B cell (primary cell): ENCODE results near the gene GDA. TPM values are rescaled to one million over a fixed set of nuclear protein-coding genes. Genes with fewer than 3 reads are reported as not detected.

Source experiments
- ATAC-seq: fragments of 200-7000 bp; cut with Tn5 transposase; one replicate; pipeline ENCODE4 v1.10.0; 2021; ENCODE audit warnings: low read depth, mild to moderate bottlenecking, moderate number of reproducible peaks, moderate library complexity
- CTCF ChIA-PET: fragments of 350-600 bp; sonication (Branson Sonifier 250); formaldehyde crosslinking; loops from one replicate; lab custom pipeline; 2021; ENCODE audit warnings: antibody characterized with exemption, inconsistent platforms; lab: Charles Lee
- POLR2A ChIA-PET: fragments of 350-600 bp; sonication (Branson Sonifier 250); formaldehyde crosslinking; loops from one replicate; lab custom pipeline; 2021; ENCODE audit warnings: antibody characterized with exemption; lab: Charles Lee
- DNase-seq: peaks from one replicate; pipeline ENCODE4 v3.0.0; 2013
- H2AFZ ChIP-seq: 2 replicates; pipeline ENCODE4 v1.6.1; 2012; ENCODE audit warnings: mild to moderate bottlenecking, low read depth, low read length; ENCODE audit not compliant: insufficient read depth, poor library complexity, severe bottlenecking
- H3K27ac ChIP-seq, 2 donors: 1 replicate in 1 of 2; 2 replicates in 1 of 2; pipeline ENCODE4 v1.5.1; 2012 to 2013; ENCODE audit warnings: low read length in 2 of 2, mild to moderate bottlenecking in 2 of 2, moderate library complexity in 1 of 2
- H3K27me3 ChIP-seq, 4 experiments: fragments of 200-600 bp in 1 of 4; sonication (generic) in 1 of 4; replicated peaks in 1 of 4; 1 replicate in 2 of 4; 2 replicates in 2 of 4; pipeline versions ENCODE4 v1.6.1 to v1.7.0; 2013 to 2016; ENCODE audit warnings: low read length in 3 of 4, mild to moderate bottlenecking in 2 of 4, mixed read lengths in 1 of 4, moderate library complexity in 1 of 4; ENCODE audit not compliant: insufficient read depth in 4 of 4, control insufficient read depth in 3 of 4; ENCODE audit errors: control extremely low read depth in 1 of 4
- H3K36me3 ChIP-seq, 2 experiments: replicated peaks in 1 of 2; 1 replicate in 1 of 2; 2 replicates in 1 of 2; pipeline versions ENCODE4 v1.6.1 to v1.7.1; 2013; ENCODE audit warnings: low read length in 1 of 2; ENCODE audit not compliant: insufficient read depth in 2 of 2, control insufficient read depth in 1 of 2; ENCODE audit errors: control extremely low read depth in 1 of 2, extremely low read depth in 1 of 2
- H3K4me1 ChIP-seq, 2 donors: fragments of 200-600 bp in 1 of 2; sonication (generic) in 1 of 2; 1 replicate in 1 of 2; 2 replicates in 1 of 2; pipeline versions ENCODE4 v1.5.1 to v1.6.1; 2013 to 2017; ENCODE audit warnings: low read length in 2 of 2; ENCODE audit not compliant: control insufficient read depth in 2 of 2, insufficient read depth in 2 of 2
- H3K4me2 ChIP-seq: replicated peaks from 2 replicates; pipeline ENCODE3; 2012; ENCODE audit warnings: mild to moderate bottlenecking, low read depth, low read length; ENCODE audit not compliant: poor library complexity, severe bottlenecking
- H3K4me3 ChIP-seq, 5 experiments: fragments of 200-600 bp in 1 of 5; sonication (generic) in 1 of 5; 1 replicate in 3 of 5; 2 replicates in 2 of 5; pipeline versions ENCODE4 v1.5.1 to v1.7.0; 2011 to 2016; ENCODE audit warnings: low read length in 4 of 5, mild to moderate bottlenecking in 4 of 5, low read depth in 2 of 5, control low read depth in 1 of 5, moderate library complexity in 1 of 5; ENCODE audit not compliant: insufficient read depth in 1 of 5; ENCODE audit errors: control extremely low read depth in 1 of 5, extremely low read depth in 1 of 5
- H3K79me2 ChIP-seq: fragments of 200-600 bp; sonication (generic); one replicate; pipeline ENCODE4 v1.6.0; 2016; ENCODE audit warnings: low read length; ENCODE audit not compliant: control insufficient read depth, insufficient read depth
- H3K9ac ChIP-seq: fragments of 200-600 bp; sonication (generic); 2 replicates; pipeline ENCODE4 v1.6.1; 2017; ENCODE audit warnings: mild to moderate bottlenecking, low read length, moderate library complexity
- H3K9me3 ChIP-seq, 3 donors: one replicate each; pipeline versions ENCODE4 v1.6.1 to v1.7.1; 2013; ENCODE audit warnings: low read length in 2 of 3; ENCODE audit not compliant: control insufficient read depth in 2 of 3, insufficient read depth in 1 of 3; ENCODE audit errors: control extremely low read depth in 1 of 3
- H4K20me1 ChIP-seq: 2 replicates; pipeline ENCODE4 v1.6.0; 2012; ENCODE audit warnings: mild to moderate bottlenecking, low read length; ENCODE audit not compliant: insufficient read depth, control insufficient read depth, poor library complexity, severe bottlenecking
- H3K27ac Mint-ChIP-seq: one replicate; pipeline ENCODE4 v1.8.0; 2021; ENCODE audit warnings: mixed read lengths
- H3K27me3 Mint-ChIP-seq: one replicate; pipeline ENCODE4 v1.8.0; 2021; ENCODE audit warnings: mixed read lengths
- H3K4me1 Mint-ChIP-seq: one replicate; pipeline ENCODE4 v1.8.0; 2021; ENCODE audit warnings: mixed read lengths
- H3K4me3 Mint-ChIP-seq: one replicate; pipeline ENCODE4 v1.8.0; 2021; ENCODE audit warnings: mixed read lengths
- H3K9me3 Mint-ChIP-seq: one replicate; pipeline ENCODE4 v1.8.0; 2022; ENCODE audit warnings: mixed read lengths; ENCODE audit not compliant: insufficient read depth
- CTCF ChIP-seq: fragments of 200-600 bp; IDR thresholded peaks from one replicate; pipeline ENCODE4 v1.8.0; 2022; ENCODE audit warnings: antibody characterized with exemption, mild to moderate bottlenecking
- EZH2 ChIP-seq: IDR thresholded peaks from 2 replicates; pipeline ENCODE4 v1.6.1; 2012; ENCODE audit warnings: borderline replicate concordance, low read depth, mild to moderate bottlenecking, moderate library complexity, low read length; ENCODE audit not compliant: insufficient read depth, poor library complexity, severe bottlenecking
- WGBS: methylation state at CpG from one replicate; pipeline ENCODE4 v1.1.5; 2013; ENCODE audit warnings: missing lambda C conversion rate; ENCODE audit not compliant: insufficient coverage; 5-methylcytosine and 5-hydroxymethylcytosine counted together
- intact Hi-C: fragments of 100-400 bp; cut with micrococcal nuclease; formaldehyde crosslinking; loops from one replicate; pipeline ENCODE4 v1.10.0; 2022
- polyA plus RNA-seq: library from polyadenylated mRNA; depleted of rRNA; stranded (reverse); fragments of >200 nt; gene quantifications from 2 replicates; pipeline ENCODE4 v1.2.3, GENCODE V29; 2012
- total RNA-seq, 2 donors: library from RNA; stranded (reverse); fragments of 120-200 nt in 1 of 2; gene quantifications; 1 replicate in 1 of 2; 2 replicates in 1 of 2; pipeline versions ENCODE4 v1.2.3 to v1.2.4, GENCODE V29; 2013 to 2022

The GDA gene
- total and polyA plus RNA-seq, 2 donors (not counting 1 experiment from before 2014, with no cell fraction given): not detected

DNA sequence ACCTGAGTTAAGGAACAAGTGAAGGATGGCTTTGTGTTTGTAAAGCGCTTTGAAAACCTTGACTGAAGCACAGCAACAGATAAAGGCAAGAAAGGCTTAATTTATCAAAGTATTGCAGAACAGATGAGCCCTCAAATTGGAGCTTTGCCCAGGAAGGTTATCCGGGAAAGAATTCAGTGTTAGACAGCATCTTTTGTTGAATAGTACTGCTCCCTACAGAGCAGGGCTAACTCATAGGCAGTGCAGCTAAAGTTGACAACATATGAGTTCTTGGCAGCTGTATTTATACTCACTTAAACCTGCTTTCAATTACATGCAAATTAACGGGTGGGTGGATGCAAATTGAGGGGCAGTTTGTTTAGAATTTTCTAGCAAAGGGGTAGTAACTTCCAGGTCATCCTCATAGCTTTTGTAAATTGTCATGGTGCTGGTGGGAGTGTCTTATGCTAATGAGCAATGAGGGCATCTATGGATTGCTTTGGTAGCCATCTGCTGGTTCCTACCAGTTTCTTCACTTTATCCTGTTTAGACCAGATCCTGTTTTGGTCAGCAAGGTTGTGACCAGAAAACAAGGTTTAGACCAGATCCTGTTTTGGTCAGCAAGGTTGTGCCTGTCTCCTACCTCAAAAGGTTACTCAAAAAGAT, 105.8 kb downstream of the GDA start:
- 89% methylated on average over 2 of the region's 3 CpGs for WGBS
- POLR2A ChIA-PET: no interaction called here

More for the DNA sequence above, 105.8 kb downstream of the GDA start:
- no peak overlapping the region for H3K4me2 ChIP-seq
- no peaks in the 10 kb centered on the region for H3K4me1 ChIP-seq
- Mint-ChIP-seq H3K27ac (no peak overlapping the region), H3K4me1 (no peaks in the 10 kb centered on the region), H3K4me3 (no peak overlapping the region), H3K9me3 (no peaks in the 10 kb centered on the region), H3K27me3 (peaks cover 34% of the 10 kb centered on the region)
- CTCF ChIA-PET: interaction anchor here (1.7 kb wide), 1 partner anchor 25 kb away, joined by 4 read pairs; no protein-coding TSS in a partner anchor
- no peak overlapping the region for H3K4me3 ChIP-seq
- H4K20me1 ChIP-seq: no peaks in the 10 kb centered on the region
- no peak overlapping the region for H2AFZ ChIP-seq
- no peak overlapping the region for H3K27ac ChIP-seq
- DNase-seq (no peak), ATAC-seq (no peak)
- intact Hi-C loops: no loop called here
- H3K79me2 ChIP-seq: no peaks in the 10 kb centered on the region
- H3K27me3 ChIP-seq: no peaks in the 10 kb centered on the region
- H3K36me3 ChIP-seq: no peaks in the 10 kb centered on the region
- TF ChIP-seq EZH2 (no peak), CTCF (no peak)
- H3K9ac ChIP-seq: no peak overlapping the region
- H3K9me3 ChIP-seq: no peaks in the 10 kb centered on the region
